Upper lobe of right lung (tissue), 1 donor: ENCODE measurements around the gene MMP21. TPM values are rescaled to one million over a fixed set of nuclear protein-coding genes. Genes with fewer than 3 reads are reported as not detected.
A peak's percentile ranks its signal among the peaks of the same experiment; 100 is the strongest.

Experiments
- ATAC-seq: fragments of 200-7000 bp; cut with Tn5 transposase; one replicate; pipeline ENCODE4 v1.9.1; 2020; ENCODE audit warnings: mild to moderate bottlenecking, moderate library complexity
- DNase-seq: peaks from one replicate; pipeline ENCODE4 v3.0.0-alpha.2; 2020
- H3K27ac ChIP-seq: fragments of 200-600 bp; one replicate; pipeline ENCODE4 v1.8.0; 2022
- H3K27me3 ChIP-seq: fragments of 200-600 bp; one replicate; pipeline ENCODE4 v1.8.0; 2022; ENCODE audit warnings: mild to moderate bottlenecking
- H3K36me3 ChIP-seq: fragments of 200-600 bp; one replicate; pipeline ENCODE4 v1.8.0; 2022
- H3K4me1 ChIP-seq: fragments of 200-600 bp; one replicate; pipeline ENCODE4 v1.8.0; 2022
- H3K4me3 ChIP-seq: fragments of 200-600 bp; one replicate; pipeline ENCODE4 v1.8.0; 2022; ENCODE audit warnings: mild to moderate bottlenecking
- H3K9me3 ChIP-seq: fragments of 200-600 bp; one replicate; pipeline ENCODE4 v1.8.0; 2022
- intact Hi-C: fragments of 100-400 bp; cut with DNase I; formaldehyde crosslinking; loops from one replicate; pipeline ENCODE4 v1.11.0; 2022
- total RNA-seq: library from RNA; stranded (reverse); fragmentation: NEBNext Ultra II Directional; extraction: Animal tissue kit (Norgen Biotek cat#: 25700); gene quantifications from one replicate; pipeline ENCODE4 v1.2.1, GENCODE V29; 2021
- TF ChIP-seq, protein P1 (sequence below): fragments of 200-600 bp; IDR thresholded peaks from one replicate; pipeline ENCODE4 v1.8.0; 2022; ENCODE audit warnings: antibody characterized with exemption
- donor health status: DM: no; HTN: yes; CAD: no; lungs with severe emphysema.

The MMP21 gene
- total RNA-seq, 1 donor from 2014 or later, result not detected

DNA sequence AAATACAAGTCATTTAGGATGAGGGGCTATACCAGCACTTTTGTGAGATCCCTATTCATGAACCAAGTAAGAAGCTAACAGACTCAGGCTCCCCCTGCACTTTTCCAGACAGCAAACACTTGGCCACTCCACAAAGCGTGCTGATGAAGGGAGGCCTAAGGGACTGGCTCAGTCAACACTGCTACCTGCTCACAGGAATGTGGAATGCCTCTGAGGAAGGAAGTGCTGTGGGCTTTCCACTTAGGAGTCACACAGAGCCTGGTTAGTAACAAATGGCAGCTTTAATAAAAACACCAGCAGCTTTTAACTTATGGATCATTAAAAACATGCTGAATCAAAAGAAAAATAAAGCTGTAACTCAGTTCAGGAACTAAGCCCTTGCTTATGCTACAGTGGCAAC is 32.4 kb upstream of the MMP21 start:
- no peaks in the 10 kb centered on the region for H3K4me1 ChIP-seq
- no peak overlapping the region for H3K4me3 ChIP-seq
- H3K9me3 ChIP-seq, result no peaks in the 10 kb centered on the region
- TF ChIP-seq, protein P1, sequence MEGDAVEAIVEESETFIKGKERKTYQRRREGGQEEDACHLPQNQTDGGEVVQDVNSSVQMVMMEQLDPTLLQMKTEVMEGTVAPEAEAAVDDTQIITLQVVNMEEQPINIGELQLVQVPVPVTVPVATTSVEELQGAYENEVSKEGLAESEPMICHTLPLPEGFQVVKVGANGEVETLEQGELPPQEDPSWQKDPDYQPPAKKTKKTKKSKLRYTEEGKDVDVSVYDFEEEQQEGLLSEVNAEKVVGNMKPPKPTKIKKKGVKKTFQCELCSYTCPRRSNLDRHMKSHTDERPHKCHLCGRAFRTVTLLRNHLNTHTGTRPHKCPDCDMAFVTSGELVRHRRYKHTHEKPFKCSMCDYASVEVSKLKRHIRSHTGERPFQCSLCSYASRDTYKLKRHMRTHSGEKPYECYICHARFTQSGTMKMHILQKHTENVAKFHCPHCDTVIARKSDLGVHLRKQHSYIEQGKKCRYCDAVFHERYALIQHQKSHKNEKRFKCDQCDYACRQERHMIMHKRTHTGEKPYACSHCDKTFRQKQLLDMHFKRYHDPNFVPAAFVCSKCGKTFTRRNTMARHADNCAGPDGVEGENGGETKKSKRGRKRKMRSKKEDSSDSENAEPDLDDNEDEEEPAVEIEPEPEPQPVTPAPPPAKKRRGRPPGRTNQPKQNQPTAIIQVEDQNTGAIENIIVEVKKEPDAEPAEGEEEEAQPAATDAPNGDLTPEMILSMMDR, result no peak
- ATAC-seq, result peak; percentile 70
- no peaks in the 10 kb centered on the region for H3K27me3 ChIP-seq
- no peak overlapping the region for H3K27ac ChIP-seq
- intact Hi-C loops, result no loop called here
- peaks cover 60% of the 10 kb centered on the region for H3K36me3 ChIP-seq
- no peak for DNase-seq

DNA sequence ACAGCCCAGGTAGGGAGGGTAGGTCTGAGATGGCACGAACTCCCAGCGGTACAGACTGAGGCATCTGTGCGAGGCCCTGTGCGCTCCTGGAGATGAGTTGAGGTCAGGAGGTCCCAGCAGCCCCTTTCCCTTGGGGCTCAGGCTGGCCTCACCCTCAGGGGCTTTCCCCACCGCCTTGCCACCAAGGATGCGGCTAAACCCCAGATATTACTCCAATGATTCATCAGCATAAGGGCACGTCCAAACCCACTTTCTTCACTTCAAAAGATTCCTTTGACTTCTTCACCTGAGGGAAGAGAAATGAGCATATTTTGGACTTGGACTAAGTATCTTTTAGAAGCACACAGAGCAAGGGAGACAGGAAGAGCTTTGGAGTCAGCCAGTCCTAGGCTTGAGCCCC is 27.1 kb upstream of the MMP21 start:
- no peak overlapping the region for H3K4me3 ChIP-seq
- ATAC-seq (no peak), DNase-seq (no peak)
- no peak overlapping the region for H3K27ac ChIP-seq
- TF ChIP-seq, protein P1, result no peak
- intact Hi-C loops, result no loop called here
- H3K36me3 ChIP-seq, result peaks cover 53% of the 10 kb centered on the region
- H3K9me3 ChIP-seq, result no peaks in the 10 kb centered on the region
- H3K4me1 ChIP-seq, result no peaks in the 10 kb centered on the region
- H3K27me3 ChIP-seq, result no peaks in the 10 kb centered on the region

DNA sequence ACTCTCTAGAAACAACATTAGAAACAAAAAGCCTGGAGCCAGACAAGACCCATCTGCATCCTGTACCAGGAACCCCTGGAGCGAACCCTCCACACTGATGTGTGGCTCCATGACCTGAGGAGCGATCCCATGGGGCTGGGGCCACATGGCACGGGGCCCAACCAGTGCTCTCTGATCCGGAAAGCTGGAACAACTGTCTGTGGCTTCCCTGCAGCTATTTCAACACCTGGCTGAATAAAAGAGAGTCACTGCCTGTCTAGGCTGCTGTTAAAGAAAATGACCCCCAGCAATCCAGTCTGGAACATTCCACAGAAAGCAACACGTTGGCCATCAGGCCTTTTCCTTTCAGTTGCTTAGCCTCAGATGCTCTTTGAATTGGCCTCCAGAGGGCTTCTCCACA is 26.5 kb upstream of the MMP21 start:
- H3K36me3 ChIP-seq, result peaks cover 53% of the 10 kb centered on the region
- DNase-seq (no peak), ATAC-seq (no peak)
- H3K4me3 ChIP-seq, result no peak overlapping the region
- H3K9me3 ChIP-seq, result no peaks in the 10 kb centered on the region
- H3K27ac ChIP-seq, result no peak overlapping the region
- TF ChIP-seq, protein P1, result no peak
- no peaks in the 10 kb centered on the region for H3K4me1 ChIP-seq
- intact Hi-C loops, result no loop called here
- no peaks in the 10 kb centered on the region for H3K27me3 ChIP-seq

DNA sequence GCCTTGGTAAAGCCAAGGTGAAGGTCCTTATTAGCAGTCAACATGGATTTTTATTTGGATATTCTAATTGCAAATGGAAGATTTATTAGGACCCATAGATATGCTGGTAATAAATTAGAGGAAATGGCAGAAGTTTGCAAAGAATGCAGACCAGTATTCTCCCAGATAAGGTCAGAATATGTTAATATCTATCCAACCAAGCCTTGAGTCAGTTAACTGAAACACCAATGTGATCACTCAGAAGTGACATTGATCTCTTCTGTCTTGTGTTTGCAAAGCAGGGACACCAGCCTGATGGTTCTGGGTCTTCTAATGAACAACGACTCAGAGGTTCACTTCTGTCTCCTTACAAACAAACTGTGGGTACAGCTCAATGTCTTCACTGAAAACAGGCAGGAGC is 26.0 kb upstream of the MMP21 start:
- no peak for ATAC-seq
- no peaks in the 10 kb centered on the region for H3K4me1 ChIP-seq
- H3K9me3 ChIP-seq, result no peaks in the 10 kb centered on the region
- H3K27me3 ChIP-seq, result no peaks in the 10 kb centered on the region
- H3K27ac ChIP-seq, result no peak overlapping the region
- DNase-seq, result no peak
- peaks cover 50% of the 10 kb centered on the region for H3K36me3 ChIP-seq
- TF ChIP-seq, protein P1, result no peak
- H3K4me3 ChIP-seq, result no peak overlapping the region
- intact Hi-C loops, result no loop called here

DNA sequence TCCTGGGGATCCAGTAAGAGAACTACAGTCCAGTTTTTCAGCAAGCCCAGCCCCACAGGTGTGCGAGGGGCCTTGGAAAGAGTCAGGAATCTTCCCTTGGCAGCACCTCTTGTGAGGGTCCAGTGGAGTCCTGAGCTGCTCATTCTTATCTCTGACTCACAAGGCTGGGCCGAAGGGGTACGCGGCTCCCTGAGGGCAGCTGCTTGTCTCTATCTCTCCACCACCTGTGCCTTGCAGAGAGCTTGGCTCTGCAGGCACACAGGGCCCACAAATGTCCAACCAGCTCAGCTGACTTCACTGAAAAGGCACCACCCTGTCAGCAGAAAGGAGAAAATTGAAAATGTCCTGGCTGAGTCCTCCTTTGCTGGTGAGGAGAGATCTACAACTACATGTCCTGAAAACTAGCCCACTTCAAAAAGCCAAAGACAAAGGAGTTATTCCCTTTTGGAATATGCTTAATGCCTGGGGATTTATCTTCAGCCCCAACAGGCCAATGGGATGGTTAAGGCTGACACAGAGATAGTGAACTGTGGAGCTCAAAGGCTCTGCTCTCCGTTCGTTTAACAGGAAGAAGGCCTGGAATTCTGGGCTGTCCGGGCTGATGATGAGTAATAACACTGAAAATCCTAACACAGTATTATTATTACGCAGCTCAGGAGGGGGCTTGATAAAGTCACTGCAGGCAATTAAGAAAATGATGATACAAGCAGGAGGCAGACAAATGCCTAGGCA is 24.0 kb upstream of the MMP21 start:
- Histone ChIP-seq H3K36me3 (peaks cover 42% of the 10 kb centered on the region), H3K9me3 (no peaks in the 10 kb centered on the region), H3K4me1 (no peaks in the 10 kb centered on the region), H3K4me3 (no peak overlapping the region), H3K27ac (no peak overlapping the region), H3K27me3 (no peaks in the 10 kb centered on the region)
- TF ChIP-seq, protein P1, result no peak
- no peak for ATAC-seq
- DNase-seq, result no peak
- intact Hi-C loops, result no loop called here
